ENCODE data around the gene MAP3K2.

MAP3K2 gene

DNA sequence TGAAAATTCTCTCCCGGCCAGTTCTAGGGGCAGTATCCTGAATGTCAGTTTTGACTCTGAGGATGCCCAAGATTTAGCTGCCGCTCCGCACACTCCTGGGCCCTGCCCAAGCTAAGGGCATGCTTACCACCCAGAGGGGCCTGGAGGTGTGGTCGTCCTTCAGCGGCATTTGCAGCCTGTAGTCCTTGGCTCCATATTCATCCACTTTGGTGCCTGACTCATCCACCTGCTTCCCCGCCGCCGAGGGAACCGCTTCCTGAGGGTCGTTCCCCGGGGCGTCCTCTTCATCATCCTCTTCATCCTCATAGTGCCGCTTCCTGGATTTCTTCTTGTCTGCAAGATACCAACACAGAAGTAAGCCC, 94.4 kb downstream of the MAP3K2 start:
- no peak for DNase-seq (ENCODE audit: low read depth in 2 of 2)

DNA sequence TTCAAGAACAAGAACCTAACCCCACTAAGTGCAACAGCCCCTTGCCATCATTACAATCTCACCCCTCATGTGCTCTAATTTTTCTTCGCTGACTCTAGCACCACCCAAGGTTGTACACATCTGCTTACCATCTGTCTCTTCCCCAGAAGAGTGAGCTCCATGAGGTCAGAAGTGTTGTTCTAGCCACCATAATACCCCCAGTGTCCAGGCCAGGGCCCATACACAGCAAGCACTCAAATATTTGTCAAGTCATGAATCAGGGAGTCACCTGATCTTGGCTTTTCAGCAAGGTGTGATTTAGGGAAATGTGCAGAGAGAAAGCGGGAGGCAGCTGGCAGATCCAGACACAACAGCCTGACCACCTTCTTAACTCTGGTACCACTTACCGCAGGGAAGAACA, 99.5 kb downstream of the MAP3K2 start:
- no peak for DNase-seq (ENCODE audit: low read depth in 2 of 2)

DNA sequence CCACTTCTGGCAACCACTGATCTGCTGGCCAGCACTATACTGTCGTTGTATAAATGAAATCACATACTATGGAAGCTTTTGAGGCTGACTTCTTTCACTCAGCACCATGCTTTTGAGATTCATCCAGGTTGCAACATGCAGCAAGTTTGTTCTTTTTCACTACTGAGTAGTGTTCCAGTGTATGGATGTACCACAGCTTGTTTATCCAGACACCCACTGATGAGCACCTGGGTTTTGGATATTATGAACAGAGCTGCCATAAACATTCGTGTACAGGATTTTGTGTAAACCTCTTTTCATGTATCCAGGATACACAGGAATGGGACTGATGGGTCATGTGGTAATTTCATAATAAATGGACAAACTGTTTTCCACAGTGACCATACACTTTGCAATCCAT, 104.5 kb downstream of the MAP3K2 start:
- DNase-seq (ENCODE audit: low read depth in 2 of 2) = no peak

DNA sequence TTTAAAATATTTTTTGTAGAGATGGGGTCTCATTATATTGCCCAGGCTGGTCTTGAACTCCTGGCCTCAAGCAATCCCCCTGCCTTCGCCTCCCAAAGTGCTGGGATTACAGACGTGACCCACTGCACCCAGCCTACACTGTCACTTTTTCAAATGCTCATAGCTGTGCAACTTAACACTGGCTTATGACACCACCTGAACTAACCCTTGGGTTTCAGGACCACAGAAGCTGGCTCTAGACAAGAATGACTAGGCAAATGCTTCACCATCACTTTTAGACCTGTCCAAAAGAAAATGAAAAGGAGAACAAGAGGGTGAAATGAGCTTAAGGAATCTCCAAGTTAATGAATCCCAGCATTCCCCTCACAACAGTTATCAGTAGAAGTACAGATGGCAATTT, 107.1 kb downstream of the MAP3K2 start:
- DNase-seq (ENCODE audit: low read depth in 2 of 2) = no peak

GRCh38 chr2:127279781-127280180, 108.0 kb downstream of the MAP3K2 start:
- no peak for DNase-seq (ENCODE audit: low read depth in 2 of 2)

GRCh38 chr2:127278959-127279358, 108.8 kb downstream of the MAP3K2 start:
- DNase-seq (ENCODE audit: low read depth in 2 of 2) = no peak

DNA sequence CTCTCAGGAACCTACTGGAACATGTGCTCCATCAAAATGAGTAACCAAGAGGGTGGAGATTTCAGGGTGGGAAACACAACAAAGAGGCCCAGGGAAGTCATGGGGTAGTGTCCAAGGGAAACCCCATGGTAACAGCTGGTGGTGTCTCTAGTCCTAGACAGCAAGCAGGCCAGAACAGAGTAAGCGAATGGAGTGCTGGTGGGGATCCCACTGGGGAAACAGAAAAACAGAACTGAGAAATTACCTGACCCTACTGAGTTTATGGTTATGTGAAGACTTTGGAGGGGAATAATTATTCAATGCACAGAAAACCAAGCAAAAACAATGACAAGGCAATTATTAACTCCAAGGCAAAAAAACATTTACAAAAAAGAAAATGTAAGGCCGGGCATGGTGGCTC, 110.7 kb downstream of the MAP3K2 start:
- DNase-seq (ENCODE audit: low read depth in 2 of 2) = no peak

DNA sequence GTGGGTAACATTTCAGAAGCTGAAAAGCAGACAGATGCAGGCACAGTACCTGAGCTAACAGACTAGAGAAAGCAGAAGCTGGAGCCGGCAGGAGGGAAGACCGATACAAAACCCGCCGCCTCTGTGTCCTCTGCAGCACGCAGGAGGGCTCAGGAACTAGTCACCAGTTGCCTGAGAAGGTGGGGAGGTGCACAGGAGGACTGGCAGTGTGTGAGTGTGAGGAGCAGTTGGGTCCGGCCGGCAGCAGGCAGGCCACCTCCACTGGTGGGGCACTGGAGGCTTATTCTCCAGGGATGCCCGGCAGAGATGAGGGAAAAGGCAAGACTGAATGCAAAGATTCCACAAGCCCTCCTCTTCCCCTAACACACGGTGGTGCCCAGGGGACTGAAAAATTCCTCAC, 112.0 kb downstream of the MAP3K2 start:
- no peak for DNase-seq (ENCODE audit: low read depth in 2 of 2)

GRCh38 chr2:127275356-127275755, 112.4 kb downstream of the MAP3K2 start:
- no peak for DNase-seq (ENCODE audit: low read depth in 2 of 2)

GRCh38 chr2:127270663-127271062, 117.1 kb downstream of the MAP3K2 start:
- no peak for DNase-seq (ENCODE audit: low read depth in 2 of 2)

DNA sequence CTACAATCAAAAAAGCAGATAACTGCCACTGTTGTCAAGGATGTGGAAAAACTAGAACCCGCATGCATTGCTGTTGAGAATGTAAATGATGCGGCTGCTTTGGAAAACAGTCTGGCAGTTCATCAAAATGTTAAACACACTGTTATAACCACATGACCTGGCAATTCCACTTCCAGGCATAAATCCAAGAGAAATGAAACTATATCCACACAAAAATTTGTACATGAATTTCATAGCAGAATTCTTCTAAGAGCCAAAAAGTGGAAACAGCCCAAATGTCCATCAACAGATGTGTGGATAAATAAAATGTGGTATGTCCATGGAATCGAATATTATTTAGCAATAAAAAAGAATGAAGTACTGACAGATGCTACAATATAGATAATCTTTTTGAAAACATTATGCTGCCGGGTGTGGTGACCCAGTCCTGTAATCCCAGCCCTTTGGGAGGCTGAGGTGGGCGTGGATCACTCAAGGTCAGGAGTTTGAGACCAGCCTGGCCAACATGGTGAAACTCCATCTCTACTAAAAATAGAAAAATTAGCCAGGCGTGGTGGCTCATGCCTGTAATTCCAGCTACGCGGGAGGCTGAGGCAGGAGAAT, 125.9 kb downstream of the MAP3K2 start:
- DNase-seq (ENCODE audit: low read depth in 2 of 2) = no peak

- no peak for DNase-seq (ENCODE audit: low read depth in 2 of 2)
These were observed 128.4 kb downstream of the MAP3K2 start for GRCh38 chr2:127259355-127259754.

DNA sequence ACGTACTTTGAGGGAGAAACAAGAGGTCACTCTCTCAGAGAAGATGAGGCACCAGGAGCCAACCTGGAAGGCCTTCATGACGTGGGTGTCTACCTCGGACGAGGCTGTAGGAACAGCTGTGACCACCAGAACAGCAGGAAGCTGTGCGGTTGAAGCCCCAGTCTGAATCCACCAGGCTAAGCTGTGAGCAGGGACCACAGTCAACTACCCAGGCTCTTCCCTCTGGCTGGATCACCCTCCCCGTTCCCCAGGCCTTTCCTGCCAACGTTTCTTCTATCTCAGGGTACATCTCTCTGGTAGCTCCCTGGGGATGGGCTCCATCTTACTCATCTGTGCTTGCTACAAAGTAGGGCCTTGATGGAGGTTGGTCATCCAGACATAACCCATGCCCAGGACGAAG, 130.9 kb downstream of the MAP3K2 start:
- DNase-seq (ENCODE audit: low read depth in 2 of 2) = no peak

GRCh38 chr2:127256381-127256780, 131.4 kb downstream of the MAP3K2 start:
- no peak for DNase-seq (ENCODE audit: low read depth in 2 of 2)

DNA sequence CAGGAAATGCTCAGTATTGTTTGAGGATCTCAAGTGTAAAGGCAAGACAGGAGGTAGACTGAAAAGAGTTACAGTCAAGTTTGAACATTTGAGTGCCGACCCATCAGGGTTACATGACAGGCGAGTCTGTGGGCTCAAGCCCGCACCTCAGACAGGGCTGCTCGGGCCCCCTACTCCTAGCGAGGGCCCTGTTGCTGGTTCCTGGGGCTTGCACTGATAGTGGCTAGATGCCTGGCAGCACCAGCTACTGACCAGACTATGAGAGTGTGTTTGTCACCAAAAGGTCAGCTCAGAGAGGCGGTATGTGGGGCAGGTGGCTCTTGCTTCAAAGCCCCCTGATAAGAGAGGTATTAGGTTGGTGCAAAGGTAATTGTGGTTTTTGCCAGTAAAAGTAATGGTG, 132.1 kb downstream of the MAP3K2 start:
- no peak for DNase-seq (ENCODE audit: low read depth in 2 of 2)

DNA sequence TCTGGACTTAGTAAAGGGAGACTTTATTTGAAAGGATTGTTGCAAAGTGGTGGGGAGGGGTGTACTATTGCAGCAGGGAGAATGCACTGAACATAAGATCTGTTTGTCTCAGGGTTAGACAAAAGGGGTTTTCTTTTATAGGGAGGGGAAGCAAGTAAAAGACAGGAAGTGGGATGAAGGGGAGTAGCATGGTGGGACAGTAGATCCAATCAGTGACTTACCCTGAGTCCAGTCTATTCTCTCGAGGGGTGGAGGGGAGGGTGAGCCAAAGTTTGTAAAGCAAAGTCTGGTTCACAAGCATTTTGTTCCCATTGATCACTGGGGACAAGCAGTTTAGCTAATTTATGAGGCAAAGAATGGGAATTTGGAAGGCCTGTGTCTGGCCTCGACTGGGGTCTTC, 132.6 kb downstream of the MAP3K2 start:
- DNase-seq (ENCODE audit: low read depth in 2 of 2) = no peak

DNA sequence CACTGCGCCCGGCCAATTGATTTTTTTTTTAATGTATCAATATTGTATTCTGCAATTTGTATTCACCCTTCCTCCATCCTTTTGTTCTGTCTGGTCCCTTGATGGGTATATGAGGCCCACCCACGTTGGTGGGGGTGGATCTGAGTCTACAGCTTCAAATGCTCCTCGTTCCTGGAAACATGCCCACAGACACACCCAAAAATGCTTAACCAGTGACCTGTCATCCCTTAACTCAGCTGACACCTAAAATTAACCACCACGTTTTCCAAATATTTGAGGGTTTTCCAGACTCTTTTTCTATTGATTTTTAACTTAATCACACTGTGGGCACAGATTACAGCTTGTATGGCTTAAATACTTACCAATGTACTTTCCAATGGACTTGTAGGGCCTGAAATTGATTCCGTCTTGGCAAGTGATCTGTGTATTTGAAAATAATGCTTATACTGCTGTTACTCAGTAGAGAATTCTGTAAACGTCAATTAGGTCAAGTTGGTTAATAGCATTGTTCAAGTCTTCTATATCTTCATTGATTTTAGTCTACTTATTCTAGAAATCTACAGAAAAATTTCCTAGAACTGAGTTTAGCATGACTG, 133.3 kb downstream of the MAP3K2 start:
- no peak for DNase-seq (ENCODE audit: low read depth in 2 of 2)
